ENCODE measurements around the gene MLC1.

The MLC1 gene

DNA sequence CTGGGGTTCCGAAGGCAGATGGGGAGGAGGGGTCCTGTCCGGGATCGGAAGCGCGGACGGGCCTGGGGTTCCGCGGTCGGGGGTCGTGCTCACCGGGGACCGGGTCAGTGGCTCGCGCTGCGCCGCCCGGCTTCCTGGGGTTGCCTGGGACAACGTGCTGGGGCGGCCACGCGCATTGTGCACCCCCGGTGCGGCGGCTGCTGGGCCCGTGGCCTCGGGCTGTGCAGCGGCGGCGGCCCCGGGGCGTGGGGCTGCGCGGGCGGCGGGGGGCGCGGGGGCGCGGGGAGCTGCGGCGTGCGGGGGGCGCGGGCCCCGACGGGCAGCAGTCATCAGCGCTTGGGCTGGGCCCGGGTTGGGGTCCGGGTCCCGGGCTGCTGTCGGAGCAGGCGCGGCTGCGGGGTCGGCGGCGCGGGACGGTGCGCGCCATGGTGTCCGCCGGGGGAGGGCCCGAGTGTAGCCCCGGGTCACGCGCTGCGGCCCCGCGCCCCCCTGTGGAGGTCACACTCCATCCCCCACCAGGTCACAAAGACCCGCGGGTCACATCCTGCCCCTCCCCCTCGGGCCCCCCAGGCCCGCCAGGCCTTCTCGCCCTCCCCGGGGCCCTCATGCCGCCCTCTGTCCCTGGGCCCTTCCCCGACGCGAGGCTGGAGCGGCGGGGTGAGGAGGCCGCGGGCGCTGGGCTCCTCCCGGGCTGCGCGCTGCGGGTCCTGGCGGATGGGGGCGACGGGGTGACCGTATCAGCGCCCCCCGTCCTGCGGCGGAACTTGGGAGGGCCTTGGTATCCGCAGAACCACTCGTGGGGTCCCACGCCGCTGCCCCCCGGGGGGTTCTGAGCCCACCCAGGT lies 26.9 kb downstream of the MLC1 start, which contains the start of gene TTLL8:
Gene TTLL8, minus strand, starts transcription at position 238 of the 845 bp plus-strand sequence.
- peak in 1 of 3 donors; percentile 20 for DNase-seq

DNA sequence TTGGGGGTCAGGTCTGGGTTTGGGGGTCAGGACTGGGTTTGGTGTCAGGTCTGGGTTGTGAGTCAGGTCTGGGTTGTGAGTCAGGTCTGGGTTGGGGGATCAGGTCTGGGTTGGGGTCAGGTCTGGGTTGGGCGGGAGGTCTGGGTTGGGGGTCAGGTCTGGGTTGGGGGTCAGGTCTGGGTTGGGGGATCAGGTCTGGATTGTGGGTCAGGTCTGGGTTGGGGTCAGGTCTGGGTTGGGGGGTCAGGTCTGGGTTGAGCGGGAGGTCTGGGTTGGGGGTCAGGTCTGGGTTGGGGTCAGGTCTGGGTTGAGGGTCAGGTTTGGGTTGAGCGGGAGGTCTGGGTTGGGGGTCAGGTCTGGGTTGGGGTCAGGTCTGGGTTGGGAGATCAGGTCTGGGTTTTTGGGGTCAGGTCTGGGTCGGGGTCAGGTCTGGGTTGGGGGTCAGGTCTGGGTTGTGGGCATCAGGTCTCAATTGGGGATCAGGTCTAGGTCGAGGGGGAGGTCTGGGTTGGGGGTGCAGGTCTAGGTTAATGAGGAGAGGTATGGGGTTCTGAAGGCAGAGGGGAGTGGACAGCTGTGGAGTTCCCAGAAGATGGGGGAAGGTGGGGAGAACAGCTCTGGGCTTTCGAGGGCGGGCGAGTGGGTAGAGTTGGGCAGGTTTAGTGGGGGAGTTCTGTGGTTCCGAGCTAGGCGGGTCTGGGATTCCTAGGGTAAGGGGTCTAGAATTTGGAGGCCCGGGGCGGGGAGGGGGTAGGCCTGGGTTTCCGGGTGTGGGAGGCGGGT lies 27.8 kb downstream of the MLC1 start:
- DNase-seq, result no peak

DNA sequence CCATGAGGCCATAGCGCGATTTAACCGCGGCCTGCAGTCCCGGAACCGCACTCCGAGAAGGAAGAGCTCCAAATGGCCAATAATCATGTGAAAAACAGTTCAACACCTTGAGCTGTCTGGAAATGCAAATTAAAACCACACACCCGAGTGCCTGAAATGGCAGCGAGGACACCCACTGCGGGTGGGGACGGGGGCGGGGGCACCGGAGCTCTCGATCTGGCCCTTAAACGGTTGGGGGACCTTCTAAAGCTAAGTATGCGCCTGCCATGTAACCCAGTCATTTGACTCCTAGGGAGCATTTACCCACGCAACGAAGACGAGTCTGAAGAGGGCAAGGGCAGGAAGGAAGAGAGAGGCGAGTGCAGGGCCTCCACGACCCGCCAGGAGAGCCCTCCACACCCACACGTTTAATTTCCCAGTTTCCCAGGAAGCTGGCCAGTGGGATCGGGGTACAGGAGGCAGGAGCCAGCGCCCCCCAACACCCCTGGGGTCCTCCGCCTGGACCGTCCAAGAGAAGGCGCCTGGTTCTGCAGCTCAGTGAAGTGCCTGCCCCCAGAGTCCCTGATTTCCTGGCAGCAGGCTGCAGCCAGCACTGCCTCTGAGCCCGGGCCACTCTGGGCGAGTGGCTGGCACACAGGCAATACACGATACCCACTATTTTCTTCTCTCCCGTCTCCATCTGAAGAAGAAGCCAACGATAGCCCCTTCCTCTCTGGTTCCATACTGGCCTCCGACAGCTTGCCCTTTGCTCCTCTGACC lies 28.8 kb downstream of the MLC1 start:
- DNase-seq, result no peak

DNA sequence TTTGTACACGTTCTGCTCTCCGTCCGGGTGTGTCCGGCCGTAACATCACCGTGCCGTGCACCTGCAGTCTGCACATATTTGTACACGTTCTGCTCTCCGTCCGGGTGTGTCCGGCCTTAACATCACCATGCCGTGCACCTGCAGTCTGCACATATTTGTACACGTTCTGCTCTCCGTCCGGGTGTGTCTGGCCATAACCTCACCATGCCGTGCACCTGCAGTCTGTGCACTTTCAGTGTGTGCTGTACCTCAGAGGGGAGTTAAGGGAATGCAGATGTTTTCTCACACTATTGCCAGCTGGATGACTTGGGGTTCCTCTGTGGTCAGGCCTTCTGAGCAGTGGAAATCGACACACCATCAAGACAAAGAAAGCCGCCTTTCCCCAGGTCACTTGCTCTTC lies 31.4 kb downstream of the MLC1 start:
- no peak for DNase-seq

DNA sequence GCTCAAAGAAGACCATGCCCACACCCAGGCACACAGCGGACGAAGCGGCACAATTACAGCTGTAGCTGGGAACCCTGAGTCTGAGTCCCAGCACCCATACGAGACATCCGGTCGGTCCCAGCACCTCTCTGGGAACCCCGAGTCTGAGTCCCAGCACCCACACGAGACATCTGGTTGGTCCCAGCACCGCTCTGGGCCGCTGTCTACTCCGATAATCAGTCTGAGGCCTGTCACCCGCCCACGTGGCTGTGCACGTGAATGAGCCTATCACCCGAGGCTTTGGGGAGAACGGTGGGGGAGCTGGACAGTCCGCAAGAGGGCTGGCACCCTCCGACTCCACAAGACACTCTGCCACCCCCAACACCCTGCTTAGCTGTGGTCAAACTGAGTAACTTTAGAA lies 33.3 kb downstream of the MLC1 start:
- DNase-seq, result no peak

DNA sequence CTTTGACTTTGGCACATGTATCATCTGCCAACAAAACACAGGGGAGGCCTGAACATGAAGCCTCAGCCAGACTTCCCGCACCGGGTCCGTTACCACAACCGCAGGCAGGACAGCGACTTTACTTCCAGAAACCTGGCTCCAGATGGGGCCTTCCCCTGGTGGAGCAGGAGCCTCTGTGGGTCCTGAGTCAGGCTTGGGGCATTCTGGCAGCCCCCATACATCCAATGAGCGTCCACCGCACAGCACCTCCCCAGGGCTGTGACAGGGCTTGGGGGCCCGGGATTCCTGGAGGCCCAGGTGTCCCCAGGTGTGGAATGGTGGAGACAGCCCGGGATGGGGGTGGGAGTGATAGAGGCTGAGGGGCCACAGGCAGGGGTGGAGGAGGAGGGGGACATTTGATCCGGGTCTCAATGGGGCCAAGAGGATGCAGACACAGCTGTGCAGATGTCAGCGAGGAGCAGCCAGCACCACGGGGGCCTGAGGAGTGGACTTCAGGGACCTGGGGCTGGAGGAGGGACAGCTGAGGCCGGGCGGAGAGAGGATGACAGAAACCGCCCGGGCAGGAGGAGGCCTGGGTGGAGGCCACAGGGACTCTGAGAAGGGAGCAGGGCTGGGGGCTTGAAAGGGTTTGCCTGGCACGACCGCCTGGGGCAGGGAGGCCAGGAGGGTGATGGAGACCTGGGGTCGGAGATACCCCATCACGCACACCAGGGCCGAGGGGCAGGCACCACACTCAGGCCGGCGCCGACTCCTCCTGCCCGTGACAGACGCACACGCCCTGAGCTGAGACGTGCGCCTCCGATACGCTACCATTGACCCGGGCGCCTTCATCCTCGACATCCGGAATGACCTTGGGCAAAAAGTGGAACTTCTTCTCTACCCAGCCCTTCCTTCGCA lies 35.7 kb downstream of the MLC1 start:
- DNase-seq, result no peak

DNA sequence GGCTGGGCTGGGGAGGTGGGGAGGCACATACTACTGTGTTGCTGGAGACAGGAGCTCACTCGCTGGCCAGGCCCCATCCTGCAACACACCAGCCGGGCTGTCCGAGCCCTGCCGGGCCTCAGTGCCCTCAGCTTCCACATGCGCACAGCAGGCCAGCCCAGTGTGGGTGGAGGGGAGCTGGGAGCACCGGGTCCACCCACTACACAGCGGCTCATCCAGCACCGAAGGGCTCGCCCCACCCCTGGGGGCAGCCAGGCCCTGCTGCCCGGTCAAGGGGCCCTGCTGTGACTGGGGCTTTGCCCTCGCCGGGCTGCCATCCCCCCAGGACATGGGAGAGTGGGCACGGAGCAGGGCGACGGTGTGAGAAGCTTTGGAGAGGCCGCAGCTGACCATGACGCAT lies 36.4 kb downstream of the MLC1 start:
- DNase-seq, result no peak

DNA sequence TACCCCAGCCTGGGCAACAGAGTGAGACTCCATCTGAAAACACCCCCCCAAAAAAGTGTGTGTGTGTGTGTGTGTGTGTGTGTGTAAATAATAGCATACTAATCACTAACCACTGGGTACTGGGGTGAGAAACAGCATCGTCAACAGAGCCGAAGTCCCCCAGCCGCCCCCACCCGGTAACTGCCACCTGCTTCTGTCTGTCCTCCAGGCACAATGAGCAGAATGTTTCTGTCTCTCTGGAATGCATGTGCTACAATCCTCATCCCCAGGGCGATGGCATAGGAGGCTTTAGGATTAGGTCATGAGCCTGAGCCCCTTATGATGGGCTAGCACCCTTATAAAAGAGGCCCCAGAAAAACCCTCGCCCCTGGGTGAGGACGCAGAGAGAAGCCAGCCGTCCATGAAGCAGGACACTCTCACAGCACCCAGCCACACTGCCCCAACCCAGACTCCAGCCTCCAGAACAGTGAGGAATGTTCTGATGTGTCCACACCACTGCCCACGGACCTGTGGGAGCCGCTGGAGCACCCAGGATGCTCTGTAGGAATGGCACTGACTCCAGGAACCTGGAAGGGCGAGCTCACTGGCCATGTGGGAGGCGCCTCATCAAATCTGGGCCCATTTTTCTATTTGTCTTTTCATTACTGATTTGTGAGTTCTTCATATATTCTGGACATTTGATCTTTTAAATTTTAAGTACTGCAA lies 37.0 kb downstream of the MLC1 start:
- no peak for DNase-seq

DNA sequence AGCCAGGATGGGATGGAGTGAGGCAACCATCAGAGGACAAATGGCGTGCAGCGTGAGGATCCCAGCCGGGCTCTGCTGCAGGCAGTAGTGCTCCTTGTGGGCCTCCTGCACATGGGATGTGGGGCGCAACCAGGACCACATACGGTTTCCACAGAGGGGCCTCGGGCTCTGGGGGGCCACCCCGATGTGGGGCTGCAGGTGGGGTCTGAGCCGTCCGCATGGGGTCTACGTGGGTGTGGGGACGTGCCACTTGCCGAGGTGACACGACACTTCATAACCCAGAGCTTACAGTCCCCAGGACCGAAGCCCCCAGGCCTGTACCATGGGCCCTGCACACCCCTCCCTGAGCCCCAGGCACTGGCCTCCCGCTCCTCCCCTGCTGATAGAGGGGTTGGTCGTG lies 37.9 kb downstream of the MLC1 start:
- DNase-seq, result no peak

DNA sequence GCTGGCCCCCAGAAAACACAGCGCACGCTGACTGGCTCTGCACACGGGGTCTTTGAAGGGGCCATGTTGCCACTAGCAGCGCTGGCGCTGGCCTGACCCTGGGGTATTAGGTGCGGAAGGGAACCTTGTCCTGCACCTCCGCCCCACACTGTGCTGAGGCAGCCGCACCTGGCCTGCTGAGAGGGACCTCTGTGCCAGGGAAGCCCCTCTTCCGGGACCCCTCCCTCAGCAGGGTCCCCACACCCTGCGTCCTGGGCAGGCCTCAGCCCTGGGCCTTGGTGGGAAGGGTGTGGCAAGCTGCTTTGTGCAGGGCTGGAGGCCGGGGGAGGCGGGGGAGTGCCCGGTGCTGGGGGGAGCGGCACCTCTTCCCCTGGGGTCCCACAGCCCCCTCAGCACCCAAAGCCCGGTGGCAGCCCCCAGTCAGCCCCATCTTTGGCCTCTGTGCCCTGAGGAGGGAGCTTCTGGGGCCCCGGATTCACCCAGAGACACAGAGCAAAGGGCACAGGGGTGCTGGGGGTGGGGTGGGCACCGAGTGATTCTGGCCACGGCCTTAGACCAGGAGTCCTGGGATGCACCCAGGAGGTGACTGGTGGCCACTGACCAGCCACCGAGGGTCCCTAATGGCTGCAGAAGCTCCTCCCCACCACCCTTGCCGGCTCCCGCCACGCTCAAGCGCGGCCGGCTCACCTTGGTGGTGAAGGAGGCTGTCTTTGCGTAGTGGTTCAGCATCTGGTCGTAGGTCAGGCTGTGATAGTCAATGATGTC lies 38.6 kb downstream of the MLC1 start:
- no peak for DNase-seq

DNA sequence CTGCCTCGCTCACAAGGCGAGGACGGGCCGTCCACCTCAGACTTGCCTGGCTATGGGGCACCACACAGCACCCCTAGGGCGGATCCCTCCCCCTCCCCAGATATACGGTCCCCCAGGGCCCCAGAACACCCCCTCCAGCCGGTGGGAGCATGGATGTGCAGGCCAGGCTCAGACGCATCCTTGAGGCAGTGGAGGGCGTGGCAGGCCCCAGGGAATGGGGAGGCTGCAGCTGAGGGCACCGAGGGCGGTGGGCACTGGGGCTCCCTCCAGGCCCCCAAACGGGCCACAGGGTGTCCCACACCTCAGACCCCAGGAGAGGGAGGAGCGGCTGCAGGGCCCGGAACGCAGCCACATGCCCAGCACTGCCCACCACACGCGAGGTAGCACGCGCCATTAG lies 39.2 kb downstream of the MLC1 start:
- no peak for DNase-seq

DNA sequence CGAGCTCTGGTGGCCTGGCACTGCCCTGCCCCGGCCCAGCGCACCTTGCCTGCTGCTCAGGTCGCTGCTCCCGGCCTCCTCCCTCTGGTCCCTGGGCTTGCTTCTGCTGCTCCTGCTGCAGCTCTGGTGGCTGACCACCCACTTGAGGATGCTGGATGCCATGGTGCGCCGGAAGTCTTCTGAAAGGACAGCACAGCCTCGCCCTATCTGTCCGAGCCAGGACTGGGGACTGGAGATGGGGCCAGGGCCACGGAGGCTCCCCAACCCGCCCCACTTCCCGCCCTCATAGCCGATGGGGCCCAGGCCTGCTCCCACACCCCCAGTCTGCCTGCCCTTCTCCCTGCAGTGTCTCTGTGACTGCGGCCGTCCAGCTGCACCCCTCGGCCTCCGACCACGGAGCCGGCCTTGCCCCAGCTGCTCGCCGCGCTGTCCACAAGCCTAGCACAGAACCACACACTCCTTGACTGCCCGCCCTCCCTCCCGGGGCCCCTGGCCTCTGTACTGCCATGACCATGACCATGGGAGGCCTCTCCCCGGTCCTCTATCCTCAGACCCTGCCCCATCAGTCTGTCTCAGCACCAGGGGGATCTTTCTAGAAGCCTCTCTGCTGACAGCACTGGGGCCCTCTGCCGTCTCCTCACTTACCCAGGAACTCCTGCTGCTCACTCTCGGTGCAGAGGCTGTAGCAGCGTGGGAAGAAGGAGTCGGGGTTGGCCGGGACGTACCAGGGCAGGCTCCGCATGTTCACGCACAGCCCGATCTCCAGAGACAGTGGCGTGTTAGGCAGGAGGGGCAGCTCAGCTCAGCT lies 39.8 kb downstream of the MLC1 start:
- no peak for DNase-seq

DNA sequence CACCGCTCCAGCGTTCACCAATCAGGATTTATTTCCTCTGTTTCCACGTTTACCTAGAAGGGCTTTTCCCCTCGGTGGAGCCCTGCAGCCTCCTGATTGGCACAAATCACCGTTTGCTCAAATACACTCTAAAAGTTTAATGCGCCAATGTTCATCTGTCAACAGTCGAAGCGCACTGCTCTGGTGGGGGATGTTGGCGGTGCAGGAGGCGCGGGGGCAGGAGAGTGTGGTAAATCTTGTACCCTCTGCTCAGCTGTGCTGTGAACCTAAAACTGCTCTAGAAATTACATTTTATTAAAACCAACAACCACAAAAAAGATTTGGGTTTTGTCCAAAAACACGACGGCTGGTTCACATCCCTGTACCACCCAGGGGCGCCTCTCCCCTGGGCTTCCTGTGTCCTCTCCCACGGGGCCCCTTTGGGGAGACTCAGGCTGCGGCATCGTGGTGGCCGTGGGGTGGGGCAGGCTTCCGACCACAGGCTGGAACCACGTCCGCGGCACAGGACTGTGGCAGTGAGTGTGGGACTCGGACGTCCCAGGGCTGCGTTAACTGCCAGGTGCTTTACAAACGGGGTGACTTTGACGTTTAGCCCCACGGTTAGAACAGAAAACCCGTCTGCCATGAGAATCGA lies 40.6 kb downstream of the MLC1 start:
- DNase-seq, result no peak

DNA sequence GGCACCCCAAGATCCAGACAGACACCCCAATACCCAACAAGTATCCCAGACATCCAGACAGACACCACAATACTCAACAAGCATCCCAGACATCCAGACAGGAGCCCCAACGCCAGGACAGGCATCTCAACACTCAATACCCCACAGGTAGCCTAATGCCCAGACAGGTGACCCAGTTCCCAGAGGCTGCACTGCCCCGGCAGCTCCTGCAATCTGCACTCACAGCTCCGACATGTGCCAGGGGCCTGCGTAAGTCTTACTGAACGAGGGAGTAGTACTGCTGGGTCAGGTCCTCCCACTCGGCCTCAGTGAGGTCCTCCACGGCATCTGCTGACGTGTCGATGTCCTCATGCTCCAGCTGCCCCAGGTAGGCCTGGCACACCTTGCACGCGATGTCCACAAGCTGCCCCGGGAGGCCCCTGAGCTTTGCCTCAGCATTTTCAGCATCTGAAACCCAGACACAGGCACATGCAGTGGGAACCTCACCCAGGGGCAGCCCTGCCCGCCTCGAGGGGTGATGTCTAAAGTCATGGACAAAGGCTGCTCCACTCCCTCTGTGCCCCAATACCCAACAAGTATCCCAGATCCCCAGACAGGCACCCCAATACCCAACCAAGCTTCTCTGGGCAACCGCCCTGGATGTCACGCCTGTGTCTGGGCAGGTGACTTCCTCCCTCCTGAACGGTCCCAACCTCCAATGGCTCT lies 43.7 kb downstream of the MLC1 start:
- DNase-seq, result no peak

DNA sequence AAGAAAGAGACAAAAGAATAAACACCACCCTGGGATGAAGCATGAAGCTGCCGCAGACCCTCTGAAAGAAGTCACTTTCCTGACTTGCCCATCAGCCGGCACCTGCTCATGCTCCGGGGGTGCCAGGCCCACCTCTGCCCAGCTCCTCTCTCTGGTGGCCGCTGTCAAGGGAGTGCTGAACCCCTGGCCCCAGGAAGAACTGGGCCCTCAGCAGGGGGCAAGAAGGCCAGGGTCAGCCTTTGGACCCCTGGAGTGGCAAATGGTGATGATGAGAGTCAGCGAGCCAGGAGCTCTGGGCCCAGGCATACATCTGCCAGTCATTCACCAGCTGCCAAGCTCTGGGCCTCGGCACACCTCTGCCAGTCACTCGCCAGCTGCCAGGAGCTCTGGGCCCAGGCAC lies 44.5 kb downstream of the MLC1 start:
- no peak for DNase-seq

DNA sequence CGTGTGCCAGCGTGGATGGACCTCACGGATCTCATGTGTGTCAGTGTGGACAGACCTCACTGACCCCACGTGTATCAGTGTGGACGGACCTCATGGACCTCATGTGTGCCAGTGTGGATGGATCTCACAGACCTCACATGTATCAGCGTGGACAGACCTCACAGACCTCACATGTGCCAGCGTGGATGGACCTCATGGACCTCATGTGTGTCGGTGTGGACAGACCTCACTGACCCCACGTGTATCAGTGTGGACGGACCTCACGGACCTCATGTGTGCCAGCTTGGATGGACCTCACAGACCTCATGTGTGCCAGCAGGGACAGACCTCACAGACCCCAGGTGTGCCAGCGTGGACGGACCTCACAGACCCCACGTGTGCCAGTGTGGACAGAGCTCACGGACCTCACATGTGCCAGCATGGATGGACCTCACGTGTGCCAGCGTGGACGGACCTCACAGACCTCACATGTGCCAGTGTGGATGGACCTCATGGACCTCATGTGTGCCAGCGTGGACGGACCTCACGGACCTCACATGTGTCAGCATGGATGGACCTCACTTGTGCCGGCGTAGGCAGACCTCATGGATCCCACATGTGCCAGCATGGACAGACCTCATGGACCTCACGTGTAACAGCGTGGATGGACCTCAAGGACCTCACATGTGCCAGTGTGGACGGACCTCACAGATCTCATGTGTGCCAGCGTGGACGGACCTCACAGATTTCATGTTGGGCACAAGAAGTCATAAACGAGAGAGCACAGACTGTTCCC lies 45.4 kb downstream of the MLC1 start:
- DNase-seq, result no peak

DNA sequence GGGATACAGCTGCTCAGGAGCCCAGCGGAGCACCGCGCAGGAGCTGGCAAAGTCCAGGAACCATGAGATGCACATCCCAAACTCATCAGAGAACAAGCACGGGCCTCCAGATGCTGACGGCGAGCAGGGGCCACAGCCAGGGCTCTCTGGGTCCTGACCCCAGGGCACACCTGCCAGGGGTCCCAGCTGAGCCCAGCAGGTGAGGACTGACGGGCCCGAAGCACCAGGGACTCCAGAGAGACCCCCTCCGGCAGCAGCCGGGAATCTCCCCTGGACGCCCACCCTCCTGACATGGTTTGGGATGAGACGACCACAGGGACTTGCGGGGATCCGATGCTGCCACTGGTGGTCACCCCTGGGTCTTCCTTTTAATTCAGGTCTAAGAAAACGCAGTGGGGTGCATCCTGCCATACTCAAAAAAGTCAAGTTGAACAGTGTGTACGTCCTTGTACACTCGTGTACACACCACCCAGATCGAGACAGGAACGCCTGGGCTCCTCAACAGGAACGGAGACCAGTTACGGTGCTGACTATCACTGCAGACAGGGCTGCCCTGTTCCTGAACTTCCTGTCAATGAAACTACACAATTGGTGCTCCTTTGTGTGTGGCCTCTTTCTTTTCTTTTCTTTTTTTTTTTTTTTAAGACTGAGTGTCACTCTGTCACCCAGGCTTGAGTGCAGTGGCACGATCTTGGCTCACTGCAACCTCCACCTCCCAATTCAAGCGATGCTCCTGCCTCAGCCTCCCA lies 49.1 kb downstream of the MLC1 start:
- no peak for DNase-seq

Data from suppressor macrophage treated with lipopolysaccharide for 1 hour (primary cell).